ENCODE data around the gene ADAM33. TPM values are rescaled to one million over a fixed set of nuclear protein-coding genes. Genes with fewer than 3 reads are reported as not detected.
A peak's percentile ranks its signal among the peaks of the same experiment; 100 is the strongest.

ADAM33 gene
- total RNA-seq, 2 donors from 2014 or later, result 6.7 to 8.1 TPM

- no peak overlapping the region for H3K9ac ChIP-seq (ENCODE audit: low read depth in 2 of 2, low read length in 2 of 2)
- H3K4me1 ChIP-seq, result no peaks in the 10 kb centered on the region
- no peak overlapping the region for H3K27ac ChIP-seq
- no peak for DNase-seq
- intact Hi-C loops (cut with DNase I), result no loop called here
- TF ChIP-seq CTCF (IDR thresholded peaks at IDR 0.05), result no peak
- H3K27me3 ChIP-seq, result no peaks in the 10 kb centered on the region
- H3K9me3 ChIP-seq, result no peaks in the 10 kb centered on the region
- H3K4me3 ChIP-seq, result no peak overlapping the region
- no peaks in the 10 kb centered on the region for H3K36me3 ChIP-seq
These were observed 32.3 kb upstream of the ADAM33 start for GRCh38 chr20:3714092-3714491.

GRCh38 chr20:3712279-3712873, 30.6 kb upstream of the ADAM33 start, which contains the start of gene SIGLEC1:
Gene SIGLEC1 (minus strand): TSS chr20:3712600. CDS start chr20:3707128, 5,472 bp downstream.
- Histone ChIP-seq H3K9ac (ENCODE audit: low read depth in 2 of 2, low read length in 2 of 2) (no peak within 1 kb of the TSS), H3K9me3 (no peaks in the 10 kb centered on the region), H3K27me3 (no peaks in the 10 kb centered on the region), H3K27ac (no peak within 1 kb of the TSS), H3K4me1 (no peaks in the 10 kb centered on the region), H3K36me3 (no peaks in the 10 kb centered on the region), H3K4me3 (no peak within 1 kb of the TSS)
- TF ChIP-seq CTCF (IDR thresholded peaks at IDR 0.05), result no peak
- peak; percentile 43 for DNase-seq
- intact Hi-C loops (cut with DNase I), result no loop called here

- no peaks in the 10 kb centered on the region for H3K36me3 ChIP-seq
- H3K27me3 ChIP-seq, result no peaks in the 10 kb centered on the region
- no peak overlapping the region for H3K9ac ChIP-seq (ENCODE audit: low read depth in 2 of 2, low read length in 2 of 2)
- no peak overlapping the region for H3K27ac ChIP-seq
- DNase-seq, result no peak
- H3K4me3 ChIP-seq, result no peak overlapping the region
- intact Hi-C loops (cut with DNase I), result loop anchor here (1.0 kb wide), 1 partner anchor 35 kb away; no protein-coding TSS in a partner anchor
- H3K9me3 ChIP-seq, result no peaks in the 10 kb centered on the region
- H3K4me1 ChIP-seq, result no peaks in the 10 kb centered on the region
- TF ChIP-seq CTCF (IDR thresholded peaks at IDR 0.05), result no peak
These were observed 29.7 kb upstream of the ADAM33 start for GRCh38 chr20:3711484-3711941.

GRCh38 chr20:3710703-3711483, 29.1 kb upstream of the ADAM33 start:
- Histone ChIP-seq H3K36me3 (no peaks in the 10 kb centered on the region), H3K9me3 (no peaks in the 10 kb centered on the region), H3K4me1 (no peaks in the 10 kb centered on the region), H3K27me3 (no peaks in the 10 kb centered on the region), H3K9ac (ENCODE audit: low read depth in 2 of 2, low read length in 2 of 2) (no peak overlapping the region), H3K4me3 (no peak overlapping the region), H3K27ac (no peak overlapping the region)
- peak; percentile 95 for TF ChIP-seq CTCF (IDR thresholded peaks at IDR 0.05)
- peak; percentile 75 for DNase-seq
- intact Hi-C loops (cut with DNase I), result loop anchor here (1.0 kb wide), 1 partner anchor 35 kb away; no protein-coding TSS in a partner anchor

GRCh38 chr20:3710011-3710466, 28.2 kb upstream of the ADAM33 start:
- no peaks in the 10 kb centered on the region for H3K27me3 ChIP-seq
- no peak overlapping the region for H3K9ac ChIP-seq (ENCODE audit: low read depth in 2 of 2, low read length in 2 of 2)
- no peak overlapping the region for H3K27ac ChIP-seq
- H3K36me3 ChIP-seq, result no peaks in the 10 kb centered on the region
- DNase-seq, result no peak
- H3K4me1 ChIP-seq, result no peaks in the 10 kb centered on the region
- no peaks in the 10 kb centered on the region for H3K9me3 ChIP-seq
- H3K4me3 ChIP-seq, result no peak overlapping the region
- no peak for TF ChIP-seq CTCF (IDR thresholded peaks at IDR 0.05)
- intact Hi-C loops (cut with DNase I), result no loop called here
